GM21786 (cell line): ENCODE measurements around the gene GRM7.

Experiments
- ATAC-seq: cut with Tn5 transposase; IDR thresholded peaks from one replicate; pipeline ENCODE4 v1.9.1; 2021; ENCODE audit not compliant: unreplicated experiment

Gene GRM7

GRCh38 chr3:7630351-7630911 lies 769.5 kb downstream of the GRM7 start:
- ATAC-seq = no peak

DNA sequence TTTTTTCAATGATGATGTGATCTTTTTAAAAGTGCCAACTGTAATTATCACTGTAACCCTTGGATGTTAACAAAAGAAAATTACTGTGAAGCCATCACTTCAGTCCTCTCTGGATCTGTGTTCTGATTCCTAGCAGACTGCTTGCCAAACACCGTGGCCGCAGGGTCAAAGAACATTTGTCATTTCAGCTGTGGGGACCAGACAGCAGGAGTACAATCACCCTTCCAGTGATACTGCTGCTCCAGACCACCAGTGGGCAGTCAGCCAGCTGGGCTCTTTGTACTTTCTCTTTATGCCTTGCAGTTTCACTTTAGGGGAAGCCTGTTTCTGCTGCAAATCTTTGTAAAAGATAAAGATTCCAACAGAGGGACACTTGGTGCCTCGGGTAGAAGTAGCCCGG lies 770.0 kb downstream of the GRM7 start:
- no peak for ATAC-seq

DNA sequence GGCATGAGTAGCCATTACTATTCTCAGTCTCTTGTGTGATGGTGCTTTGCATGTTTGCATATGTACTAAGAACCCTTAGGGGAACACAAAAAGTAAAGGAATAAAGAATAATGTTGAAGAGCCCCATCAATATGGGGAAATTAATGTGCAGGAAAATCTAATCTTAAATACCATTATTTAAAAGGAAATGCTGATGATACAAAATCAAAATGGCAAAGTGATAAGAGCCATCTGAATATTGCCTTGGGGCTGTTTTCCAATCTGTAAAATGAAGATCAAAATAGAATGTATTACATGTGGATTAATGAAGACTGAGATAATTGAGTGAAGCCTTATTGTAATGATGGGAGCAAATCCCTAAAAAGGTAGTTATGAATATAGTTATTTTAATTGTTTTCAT lies 771.4 kb downstream of the GRM7 start:
- ATAC-seq = no peak

DNA sequence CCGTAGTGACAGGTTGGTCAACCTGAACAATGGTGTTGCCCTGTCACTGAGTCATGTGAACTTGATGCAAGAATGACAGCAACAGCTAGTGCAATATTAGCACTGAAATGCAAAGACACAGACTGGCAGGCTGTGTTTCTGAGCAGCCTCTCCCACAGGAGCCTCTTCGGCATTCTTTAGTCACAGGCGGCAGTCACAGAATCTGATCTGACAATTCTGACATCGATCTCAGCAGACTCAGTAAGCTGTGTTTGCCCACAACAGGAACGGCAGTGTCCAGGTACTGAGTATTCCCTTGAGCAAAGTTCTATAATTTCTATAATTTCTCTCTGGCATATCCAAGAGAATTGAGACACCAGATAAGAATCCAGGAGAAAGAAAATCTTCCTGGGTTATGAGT lies 776.8 kb downstream of the GRM7 start:
- no peak for ATAC-seq

- ATAC-seq = no peak
Measured at GRCh38 chr3:7638103-7638502, 777.2 kb downstream of the GRM7 start.

GRCh38 chr3:7640787-7641186 lies 779.9 kb downstream of the GRM7 start:
- no peak for ATAC-seq

GRCh38 chr3:7646851-7647250 lies 785.9 kb downstream of the GRM7 start:
- no peak for ATAC-seq

GRCh38 chr3:7650466-7650865 lies 789.6 kb downstream of the GRM7 start:
- ATAC-seq = no peak

GRCh38 chr3:7651274-7651673 lies 790.4 kb downstream of the GRM7 start:
- no peak for ATAC-seq

- ATAC-seq = no peak
Measured at GRCh38 chr3:7657214-7658112, 796.5 kb downstream of the GRM7 start.

DNA sequence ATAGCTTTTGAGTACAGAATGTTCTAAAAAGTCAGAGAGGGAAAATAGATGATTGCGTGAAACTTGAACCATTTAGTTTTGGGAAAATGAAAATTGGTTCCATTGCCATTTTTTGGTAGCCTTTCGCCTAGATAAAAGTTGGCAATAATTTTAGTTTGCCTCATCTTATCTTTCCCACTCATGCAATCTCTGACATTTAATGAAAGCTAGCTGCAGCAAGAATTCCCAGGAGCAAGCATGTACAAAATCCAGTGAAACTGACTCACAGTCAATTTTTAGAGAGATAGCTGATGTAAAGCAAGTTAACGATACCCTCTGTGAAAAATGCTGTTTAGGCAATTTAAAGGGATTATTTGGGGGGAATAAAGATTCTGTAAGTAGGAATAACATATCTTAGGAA lies 797.4 kb downstream of the GRM7 start:
- ATAC-seq = no peak

GRCh38 chr3:7659079-7659478 lies 798.2 kb downstream of the GRM7 start:
- no peak for ATAC-seq

DNA sequence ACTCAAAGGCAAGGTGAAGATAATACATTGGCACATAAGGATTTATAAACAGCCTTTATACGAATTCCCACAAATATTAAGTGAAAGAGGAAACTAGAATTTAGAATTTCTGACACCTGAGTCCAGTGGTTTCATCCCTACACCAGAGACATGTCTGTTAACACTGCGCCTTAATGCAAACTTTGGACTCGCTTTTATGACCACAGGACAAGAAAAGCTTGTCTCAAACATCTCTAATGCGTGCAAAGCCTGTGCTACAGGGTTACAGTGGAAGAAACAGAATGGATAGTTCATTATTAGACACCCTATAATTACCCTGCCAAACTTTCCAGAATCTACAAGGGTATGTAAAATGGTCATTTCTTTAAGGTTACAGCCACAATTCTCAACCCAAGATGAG lies 802.9 kb downstream of the GRM7 start:
- no peak for ATAC-seq

DNA sequence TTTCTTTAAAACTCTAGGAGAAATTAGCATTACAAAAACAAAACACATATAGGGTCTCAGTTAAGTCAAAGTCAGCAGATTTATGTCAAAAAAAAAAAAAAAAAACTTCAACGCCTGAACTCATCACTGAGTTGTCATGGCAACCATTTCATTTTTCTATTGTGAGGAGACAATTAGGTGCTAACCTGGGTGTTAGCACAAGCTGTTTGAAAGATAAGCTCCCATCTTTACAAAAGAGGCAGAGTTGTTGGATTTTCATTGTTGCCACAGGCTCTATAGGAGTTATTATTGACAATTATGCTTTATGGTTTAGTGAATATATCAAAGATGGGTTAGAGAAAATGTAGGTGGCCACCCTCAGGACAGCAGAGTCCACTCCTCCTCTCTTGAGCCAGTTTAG lies 806.9 kb downstream of the GRM7 start:
- ATAC-seq = no peak

DNA sequence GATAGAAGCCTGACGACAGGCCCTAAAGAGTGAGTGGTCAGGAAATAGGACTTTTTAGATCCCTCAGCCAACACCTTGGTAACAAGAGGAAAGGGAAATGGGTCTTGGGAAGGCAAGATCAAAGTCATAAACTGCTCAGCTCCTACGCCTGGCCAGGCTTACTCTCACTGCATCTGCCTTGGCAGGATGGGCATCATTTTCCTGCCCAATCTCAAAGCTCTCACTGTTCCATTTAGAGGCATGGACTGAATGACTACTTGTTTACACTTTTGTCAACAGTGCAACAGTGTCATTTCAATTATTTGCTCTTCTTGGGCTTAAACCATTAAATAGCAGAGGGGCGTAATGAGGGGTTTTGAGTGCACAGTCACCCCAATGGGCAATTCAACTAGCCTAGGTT lies 808.7 kb downstream of the GRM7 start:
- no peak for ATAC-seq

- ATAC-seq = no peak
Measured at GRCh38 chr3:7678521-7678920, 817.6 kb downstream of the GRM7 start.

GRCh38 chr3:7682822-7683229 lies 821.9 kb downstream of the GRM7 start:
- no peak for ATAC-seq

DNA sequence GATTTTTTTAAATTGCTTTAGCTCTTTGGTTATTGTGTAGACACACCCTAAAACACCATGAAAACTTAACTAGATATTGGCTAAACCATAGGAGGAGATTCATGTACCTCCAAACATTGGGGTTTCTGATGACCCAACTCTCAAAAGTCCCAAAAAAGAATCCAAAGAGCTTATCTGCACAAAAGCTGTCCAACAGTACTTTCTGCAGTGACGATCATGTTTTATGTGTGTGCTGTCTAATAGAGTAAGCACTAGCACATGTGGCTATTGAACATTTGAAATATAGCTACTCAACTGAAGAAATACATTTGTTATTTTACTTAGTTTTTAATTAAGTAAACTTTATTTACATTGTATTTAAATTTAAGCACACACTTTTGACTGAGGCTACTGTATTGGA lies 822.5 kb downstream of the GRM7 start:
- ATAC-seq = no peak

- ATAC-seq = no peak
Measured at GRCh38 chr3:7684182-7684715, 823.3 kb downstream of the GRM7 start.

- ATAC-seq = no peak
Measured at GRCh38 chr3:7687428-7688147, 826.7 kb downstream of the GRM7 start.

DNA sequence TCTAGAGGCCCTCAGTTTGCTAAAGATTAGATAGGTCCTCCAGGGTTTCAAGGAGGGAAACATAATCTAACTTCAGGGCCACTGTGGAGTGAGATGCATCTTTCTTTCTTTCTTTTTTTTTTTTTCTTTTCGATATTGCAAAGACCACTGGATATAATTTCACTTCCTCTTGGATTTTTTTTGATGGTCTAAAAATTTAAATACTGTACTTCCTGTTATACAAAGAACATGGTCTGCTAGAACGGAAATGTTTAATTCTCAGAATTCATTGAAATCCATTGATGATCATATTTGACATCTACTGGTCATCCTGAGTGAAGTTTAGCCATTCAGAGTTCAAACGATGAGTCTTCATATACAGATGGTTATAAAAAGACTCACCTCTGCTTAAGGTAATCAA lies 832.0 kb downstream of the GRM7 start:
- ATAC-seq = no peak

- no peak for ATAC-seq
Measured at GRCh38 chr3:7693976-7694375, 833.1 kb downstream of the GRM7 start.
